Activated T-helper 1 cell treated with anti-CD3 and anti-CD28 coated beads, Interleukin-2, amount 50 U/mL, for 16 hours (primary cell): ENCODE measurements around the gene PARP4.
"Not testable (repeated sequence)": the region's sequence is repeated elsewhere in the genome, so short reads cannot be mapped to it uniquely, and the experiment has no call there.

ENCODE experiments used
- DNase-seq, 2 donors: peaks; one replicate each; pipeline ENCODE4 v3.0.0-alpha.2; 2020; ENCODE audit warnings: low read depth in 1 of 2, low spot score in 1 of 2

Gene PARP4

DNA sequence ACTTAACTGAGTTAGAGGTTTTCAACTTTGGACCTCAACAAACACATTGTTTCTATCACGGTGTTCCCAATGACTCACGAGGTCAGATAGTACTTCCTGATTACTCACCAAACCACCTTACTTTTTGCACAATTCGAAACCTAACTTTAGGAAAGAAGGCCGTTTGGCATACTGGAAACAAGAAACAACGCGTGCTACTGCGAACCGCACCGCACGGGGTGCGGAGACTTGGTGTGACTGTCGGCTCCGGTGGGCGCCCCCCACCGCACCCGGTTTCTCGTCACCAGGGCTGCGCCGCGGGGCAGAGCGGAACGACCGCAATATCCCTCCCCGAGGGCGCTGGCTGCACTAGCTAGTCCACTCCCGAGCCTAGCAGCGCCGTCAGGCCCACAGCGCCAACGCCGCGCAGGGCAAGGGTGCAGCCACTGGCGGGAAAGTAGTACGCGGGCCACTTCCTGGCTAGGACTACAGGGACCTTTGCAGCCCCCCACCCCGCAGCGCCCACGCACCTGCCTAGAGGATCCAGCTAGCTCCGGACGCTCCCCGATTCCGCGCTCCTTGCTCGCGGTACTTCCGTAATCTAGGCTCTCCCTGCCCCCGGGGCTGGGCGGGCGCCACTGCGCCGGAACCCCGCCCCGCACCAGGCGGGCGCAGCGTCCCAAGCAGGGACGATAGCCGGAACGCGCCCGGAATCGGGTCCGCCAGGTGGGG, at the start of gene PARP4:
Gene PARP4, minus strand, starts transcription at position 582 of the 711 bp plus-strand sequence. CDS start 9,002 bp downstream, outside the sequence.
- DNase-seq = peak; percentile 34 to 40

DNA sequence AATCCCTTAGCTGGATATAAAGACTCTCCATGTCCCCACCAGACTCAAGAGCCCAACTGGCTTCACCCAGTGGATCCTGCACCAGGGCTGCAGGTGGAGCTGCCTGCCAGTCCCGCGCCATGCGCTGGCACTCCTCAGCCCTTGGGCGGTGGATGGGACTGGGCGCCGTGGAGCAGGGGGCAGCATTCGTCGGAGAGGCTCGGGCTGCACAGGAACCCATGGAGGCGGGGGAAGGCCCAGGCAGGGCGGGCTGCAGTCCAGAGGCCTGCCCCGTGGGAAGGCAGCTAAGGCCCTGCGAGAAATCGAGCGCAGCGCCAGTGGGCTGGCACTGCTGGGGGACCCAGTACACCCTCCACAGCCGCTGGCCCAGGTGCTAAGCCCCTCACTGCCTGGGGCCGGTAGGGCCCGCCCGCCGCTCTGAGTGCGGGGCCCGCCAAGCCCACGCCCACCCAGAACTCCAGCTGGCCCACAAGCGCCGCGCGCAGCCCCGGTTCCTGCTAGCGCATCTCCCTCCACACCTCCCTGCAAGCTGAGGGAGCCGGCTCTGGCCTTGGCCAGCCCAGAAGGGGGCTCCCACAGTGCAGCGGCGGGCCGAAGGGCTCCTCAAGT, 48.1 kb upstream of the PARP4 start:
- DNase-seq = not testable (repeated sequence)

DNA sequence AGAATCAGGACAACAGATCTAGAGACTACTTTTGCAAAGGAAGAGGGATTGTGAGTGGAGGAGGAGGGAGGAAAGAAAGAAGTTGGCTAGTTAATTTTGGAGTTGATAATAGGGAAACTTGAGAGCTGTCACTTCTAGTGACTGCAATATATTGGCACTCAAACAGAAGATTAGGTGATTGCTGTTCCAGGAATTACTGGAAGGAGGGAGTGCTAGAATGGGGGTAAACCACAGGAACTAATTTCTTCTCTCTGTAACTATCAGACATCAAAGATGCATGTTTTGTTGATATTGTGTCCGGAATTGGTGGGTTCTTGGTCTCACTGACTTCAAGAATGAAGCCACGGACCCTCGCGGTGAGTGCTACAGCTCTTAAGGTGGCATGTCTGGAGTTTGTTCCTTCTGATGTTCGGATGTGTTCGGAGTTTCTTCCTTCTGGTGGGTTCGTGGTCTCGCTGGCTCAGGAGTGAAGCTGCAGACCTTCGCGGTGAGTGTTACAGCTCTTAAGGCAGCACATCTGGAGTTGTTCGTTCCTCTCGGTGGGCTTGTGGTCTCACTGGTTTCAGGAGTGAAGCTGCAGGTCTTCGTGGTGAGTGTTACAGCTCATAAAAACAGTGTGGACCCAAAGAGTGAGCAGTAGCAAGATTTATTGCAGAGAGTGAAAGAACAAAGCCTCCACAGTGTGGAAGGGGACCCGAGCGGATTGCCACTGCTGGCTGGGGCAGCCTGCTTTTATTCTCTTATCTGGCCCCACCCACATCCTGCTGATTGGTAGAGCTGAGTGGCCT, 47.0 kb upstream of the PARP4 start:
- not testable (repeated sequence) for DNase-seq

DNA sequence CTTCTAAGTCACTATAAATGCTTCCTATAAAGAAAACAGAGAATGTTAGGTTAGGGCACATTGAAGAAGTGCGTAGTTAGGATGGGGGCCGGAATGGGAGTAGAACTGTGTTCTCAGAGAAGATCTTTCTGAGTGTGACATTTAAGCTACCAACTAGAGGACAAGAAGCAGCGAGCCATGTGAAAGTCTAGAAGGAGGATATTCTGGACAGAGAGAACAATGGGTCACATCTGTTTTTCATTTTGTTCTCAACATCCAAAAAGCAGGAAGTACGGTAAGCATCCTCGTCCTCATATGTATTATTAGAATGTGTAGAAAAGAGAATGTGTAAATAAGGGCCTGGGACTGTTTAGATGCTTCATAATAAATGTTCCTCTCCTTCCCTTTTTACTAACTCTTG, 44.5 kb upstream of the PARP4 start:
- DNase-seq = no peak

DNA sequence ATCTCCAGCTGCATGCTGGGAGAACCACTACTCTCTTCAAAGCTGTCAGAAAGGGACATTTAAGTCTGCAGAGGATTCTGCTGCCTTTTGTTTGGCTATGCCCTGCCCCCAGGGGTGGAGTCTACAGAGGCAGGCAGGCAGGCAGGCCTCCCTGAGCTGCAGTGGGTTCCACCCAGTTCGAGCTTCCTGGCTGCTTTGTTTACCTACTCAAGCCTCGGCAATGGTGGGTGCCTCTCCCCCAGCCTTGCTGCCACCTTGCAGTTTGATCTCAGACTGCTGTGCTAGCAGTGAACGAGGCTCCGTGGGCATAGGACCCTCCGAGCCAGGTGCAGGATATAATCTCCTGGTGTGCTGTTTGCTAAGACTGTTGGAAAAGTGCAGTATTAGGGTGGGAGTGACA, 41.3 kb upstream of the PARP4 start:
- not testable (repeated sequence) for DNase-seq

DNA sequence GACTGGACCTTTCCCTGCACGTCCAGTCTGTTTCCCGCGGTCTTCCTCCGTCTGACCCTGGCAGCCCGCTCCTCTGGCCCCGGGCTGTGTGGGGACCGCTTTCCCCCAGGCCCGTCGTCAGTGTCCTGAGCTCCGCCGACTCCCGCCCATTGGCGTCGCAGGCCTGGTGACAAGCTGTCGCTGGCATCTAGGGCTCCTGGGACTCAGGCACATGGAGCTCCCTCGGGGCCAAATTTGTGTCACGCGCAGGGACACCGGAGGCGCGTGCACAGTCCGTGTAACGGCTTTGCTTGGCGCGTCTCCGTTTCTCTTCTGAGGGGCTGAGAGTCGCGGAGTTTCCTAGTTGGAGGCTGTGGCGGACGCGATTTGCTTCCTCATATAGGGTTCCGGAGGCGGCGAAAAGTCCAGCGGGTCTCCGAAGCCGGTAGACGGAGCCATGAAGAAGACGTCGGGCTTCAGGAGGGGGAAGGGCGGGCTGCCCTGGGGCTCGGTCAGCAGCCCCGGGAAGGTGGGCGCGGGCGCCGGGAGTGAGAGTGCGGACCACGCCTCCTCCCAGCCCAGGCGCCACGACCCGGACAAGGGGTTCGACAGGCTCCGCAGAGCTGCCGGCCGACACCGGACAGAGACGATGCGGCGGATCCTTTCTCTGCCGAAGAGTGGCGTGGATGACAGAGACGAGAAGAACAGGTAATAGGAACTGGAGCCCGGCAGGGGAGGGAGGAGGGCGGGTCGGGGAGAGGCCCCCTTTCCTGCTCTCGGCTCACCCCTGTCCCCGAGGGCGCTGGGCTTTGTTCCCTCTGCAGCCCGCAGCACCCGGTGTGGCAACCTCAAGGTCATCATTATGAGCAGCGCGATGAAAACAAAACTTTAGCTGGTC, 29.1 kb upstream of the PARP4 start:
- DNase-seq = not testable (repeated sequence)

DNA sequence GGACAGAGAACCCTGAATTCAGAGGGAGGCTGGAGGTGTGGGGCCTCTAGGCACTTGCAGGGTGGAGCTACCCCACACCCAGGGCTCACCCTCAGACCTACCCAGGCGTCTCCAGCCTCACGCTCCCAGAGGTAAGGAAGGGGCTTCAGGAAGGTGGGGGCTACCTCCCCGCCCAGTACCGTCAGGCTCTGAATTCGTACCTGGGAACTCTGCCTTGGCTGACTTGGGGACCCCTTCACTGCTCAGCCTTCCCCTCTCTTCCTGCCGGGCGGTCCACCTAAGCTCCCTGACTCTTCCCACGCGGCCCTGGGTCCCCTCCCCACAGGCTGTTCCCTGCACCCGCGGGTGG, 28.5 kb upstream of the PARP4 start:
- DNase-seq = no peak

DNA sequence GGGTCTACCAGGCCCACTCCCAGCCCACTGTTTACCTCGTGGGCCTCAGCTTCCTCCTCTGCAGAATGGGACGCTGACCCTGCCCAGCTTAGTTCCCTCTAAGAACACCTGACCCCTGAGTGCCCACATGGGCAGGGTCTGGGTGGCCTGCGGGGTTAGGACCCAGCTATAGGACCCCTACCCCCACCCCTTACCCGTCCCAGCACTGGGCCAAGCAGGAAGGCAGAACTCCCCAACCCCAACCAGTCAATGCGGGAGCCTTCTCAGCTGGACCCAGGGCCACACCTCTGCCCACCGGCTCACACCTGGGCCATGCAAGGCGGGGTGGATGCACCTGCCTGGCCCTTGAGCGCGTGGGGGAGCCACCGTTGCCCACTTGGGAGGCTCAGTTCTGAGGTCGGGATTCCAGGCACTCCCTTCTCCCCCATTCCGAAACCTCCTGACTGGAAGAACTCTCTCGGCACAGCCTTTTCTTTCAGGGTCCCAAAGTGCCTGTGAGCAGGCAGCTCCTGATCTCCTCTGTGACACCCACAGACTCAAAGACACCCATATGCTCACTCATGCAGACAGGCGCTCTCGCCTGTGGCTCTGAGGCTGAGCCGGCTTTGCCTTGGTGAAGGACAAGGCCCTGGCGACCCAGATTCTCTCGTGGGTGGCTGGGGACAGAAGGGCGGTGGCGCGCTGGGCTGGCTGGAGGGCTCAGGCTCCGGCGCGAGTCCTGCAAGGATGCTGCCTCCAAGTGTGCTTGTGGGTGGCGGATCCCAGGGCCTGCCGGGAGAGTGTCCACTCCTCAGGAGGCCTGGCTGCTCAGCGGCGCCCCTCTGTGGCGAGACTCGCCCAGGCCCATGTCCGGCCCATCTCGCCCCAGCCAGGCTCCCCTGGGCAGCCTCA, 27.9 kb upstream of the PARP4 start:
- no peak for DNase-seq

DNA sequence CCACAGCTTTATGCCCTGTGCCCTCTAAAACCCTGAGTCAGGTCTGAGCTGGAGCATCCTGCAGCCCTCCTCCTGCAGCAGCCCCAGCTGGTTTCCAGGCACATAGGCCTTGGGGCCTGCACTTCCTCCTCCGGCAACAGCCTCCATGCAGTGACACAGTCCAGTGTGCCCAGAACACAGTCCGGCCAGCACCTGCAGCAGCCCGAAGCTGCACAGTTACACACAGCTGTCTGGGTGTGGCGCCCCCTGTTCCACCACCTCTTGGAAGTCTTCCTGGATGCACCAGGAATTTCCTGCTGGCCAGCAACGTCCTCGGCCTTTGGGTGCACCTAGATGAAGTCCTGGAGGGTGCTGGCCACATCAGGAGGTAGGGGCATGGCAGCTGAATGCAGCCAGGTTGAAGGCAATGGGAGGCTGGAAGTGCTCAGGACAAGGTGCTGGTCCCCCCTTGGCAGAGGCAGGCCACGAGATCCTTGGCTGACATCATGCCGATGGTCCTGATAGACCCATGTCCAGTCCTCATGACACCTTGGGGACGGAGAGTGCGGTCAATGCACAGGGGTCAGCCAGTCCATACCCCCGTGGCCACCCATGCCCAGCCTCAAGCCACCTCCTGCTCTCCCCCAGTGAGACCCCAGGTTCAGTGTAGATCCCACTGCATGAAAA, 27.1 kb upstream of the PARP4 start:
- DNase-seq = no peak

DNA sequence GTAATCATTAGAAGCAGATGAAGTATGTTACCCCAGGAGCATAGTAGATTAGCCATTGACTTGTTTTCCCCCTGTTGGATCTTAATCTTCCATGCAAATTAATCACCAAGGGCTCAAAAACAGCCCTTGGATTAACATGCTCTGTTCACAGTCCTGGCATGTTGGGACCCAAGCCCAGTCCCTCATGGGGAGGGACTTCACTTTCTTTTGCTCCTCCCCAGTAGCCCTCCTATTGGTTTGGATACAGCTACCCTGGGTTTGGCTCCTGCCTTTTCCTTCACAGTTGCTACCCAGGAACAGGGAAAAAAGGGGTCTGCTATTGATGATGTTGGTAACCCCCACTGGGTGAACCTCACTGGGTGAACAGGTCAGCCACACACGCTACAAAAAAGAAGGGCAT, 16.9 kb upstream of the PARP4 start:
- no peak for DNase-seq

DNA sequence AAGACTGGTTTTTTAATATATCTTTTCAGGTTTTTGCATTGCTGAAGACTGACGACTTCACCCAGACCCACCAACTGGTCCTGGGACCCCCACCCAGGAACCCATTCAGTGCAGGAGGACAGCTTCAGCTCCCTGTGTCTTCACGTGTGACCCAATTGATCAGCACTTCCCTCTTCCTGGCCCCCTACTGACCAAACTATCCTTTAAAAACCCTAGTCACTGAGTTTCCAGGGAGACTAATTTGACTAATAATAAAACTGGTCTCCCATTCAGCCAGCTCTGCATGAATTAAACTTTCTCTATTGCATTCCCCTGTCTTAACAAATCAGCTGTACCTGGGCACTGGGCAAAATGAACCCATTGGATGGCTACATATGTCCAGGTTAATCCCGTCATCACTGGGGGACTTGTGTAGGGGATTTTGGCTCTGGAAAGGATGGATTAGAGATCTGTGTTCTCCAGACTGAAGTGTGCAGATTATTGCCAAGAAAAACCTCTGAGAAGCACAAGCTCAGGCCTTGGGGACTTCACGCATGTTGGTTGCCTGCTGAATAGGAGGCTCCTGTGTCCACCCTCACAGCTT, 16.3 kb upstream of the PARP4 start:
- no peak for DNase-seq

DNA sequence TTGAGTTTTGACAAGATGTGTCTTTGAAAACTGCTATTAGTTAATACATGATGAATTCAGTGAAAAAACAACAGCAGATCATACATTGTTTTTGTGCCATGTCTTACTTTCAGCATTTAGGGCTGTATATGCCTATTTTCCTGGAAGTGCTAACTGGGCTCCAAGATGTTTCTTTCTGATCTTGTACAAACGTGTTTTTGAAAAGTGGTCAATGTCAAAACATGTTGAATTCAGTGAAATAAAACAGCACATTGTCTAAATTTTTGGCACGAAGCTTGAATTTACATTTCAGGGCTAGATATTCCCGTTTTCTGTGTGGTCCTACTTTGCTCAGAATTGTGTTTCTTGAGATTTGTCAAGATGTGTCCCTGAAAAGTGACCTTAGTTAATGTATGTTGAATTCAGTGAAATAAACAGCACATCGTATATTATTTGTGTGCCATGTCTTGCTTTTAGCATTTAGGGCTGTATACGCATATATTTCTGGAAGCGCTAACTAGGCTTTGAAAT, 14.7 kb upstream of the PARP4 start:
- no peak for DNase-seq

DNA sequence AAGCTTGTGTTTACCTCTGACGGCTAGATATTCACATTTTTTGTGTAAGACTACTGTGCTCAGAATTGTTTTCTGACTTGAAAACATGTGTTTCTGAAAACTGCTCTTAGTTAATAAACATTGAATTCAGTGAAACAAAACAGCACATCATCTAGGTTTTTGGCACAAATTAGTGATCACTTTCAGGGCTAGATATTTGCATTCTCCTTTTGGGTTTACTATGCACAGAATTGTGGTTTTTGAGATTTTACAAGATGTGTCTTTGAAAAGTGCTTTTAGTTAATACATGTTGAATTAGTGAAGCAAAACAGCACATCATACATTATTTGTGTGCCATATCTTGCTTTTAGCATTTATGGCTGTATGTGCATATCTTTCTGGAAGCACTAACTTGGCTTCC, 8.2 kb upstream of the PARP4 start:
- DNase-seq = no peak

DNA sequence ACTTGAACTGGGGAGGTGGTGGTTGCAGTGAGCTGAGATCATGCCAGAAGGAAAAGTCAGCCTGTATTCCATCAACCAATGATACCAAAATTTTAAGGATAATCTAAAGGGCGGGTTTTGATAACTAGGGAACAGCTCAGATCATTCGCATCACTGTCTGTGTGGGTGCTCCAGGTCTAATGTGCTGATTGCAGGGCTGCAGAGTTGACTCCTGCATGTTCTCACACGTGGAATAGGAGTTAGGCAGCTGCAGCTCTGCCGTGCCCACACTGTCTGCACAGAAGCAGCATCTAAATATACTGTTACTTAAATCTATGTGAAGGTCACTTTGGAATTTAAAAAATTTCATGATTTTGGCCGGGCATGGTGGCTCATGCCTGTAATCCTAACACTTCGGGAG, 4.3 kb upstream of the PARP4 start:
- DNase-seq = no peak

DNA sequence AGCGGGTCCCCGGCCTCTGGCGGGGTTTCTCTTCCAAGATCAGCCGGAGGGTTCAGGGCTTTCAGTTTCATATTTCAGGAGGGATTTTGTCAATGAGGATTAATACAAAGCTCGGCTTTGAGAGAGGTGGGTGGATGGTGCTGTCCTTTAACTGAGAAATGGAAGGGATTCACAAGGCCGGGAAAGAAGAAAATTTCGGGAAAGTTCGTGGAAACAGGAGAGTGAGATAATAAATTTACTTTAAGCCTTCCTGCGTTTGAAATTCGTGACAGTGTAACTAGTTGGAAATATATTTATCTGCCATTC, 283 bp upstream of the PARP4 start:
- no peak for DNase-seq

DNA sequence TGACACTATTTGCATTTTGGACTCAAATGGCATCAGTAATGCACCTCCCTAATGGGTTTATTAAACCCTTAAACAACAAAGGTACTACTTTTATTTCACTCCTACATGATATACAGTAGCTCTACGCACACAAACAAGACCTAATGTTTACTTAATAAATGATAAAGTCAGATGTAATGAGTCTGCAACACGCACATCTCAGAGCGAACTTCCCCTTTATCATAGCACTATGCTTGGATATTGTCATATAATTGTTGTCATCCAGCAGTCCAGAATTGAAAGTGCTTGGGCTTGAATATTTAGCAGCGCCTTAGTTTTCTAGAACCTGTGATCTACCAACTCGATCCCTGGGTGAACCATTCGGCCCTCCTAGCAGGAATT, 772 bp downstream of the PARP4 start:
- no peak for DNase-seq

DNA sequence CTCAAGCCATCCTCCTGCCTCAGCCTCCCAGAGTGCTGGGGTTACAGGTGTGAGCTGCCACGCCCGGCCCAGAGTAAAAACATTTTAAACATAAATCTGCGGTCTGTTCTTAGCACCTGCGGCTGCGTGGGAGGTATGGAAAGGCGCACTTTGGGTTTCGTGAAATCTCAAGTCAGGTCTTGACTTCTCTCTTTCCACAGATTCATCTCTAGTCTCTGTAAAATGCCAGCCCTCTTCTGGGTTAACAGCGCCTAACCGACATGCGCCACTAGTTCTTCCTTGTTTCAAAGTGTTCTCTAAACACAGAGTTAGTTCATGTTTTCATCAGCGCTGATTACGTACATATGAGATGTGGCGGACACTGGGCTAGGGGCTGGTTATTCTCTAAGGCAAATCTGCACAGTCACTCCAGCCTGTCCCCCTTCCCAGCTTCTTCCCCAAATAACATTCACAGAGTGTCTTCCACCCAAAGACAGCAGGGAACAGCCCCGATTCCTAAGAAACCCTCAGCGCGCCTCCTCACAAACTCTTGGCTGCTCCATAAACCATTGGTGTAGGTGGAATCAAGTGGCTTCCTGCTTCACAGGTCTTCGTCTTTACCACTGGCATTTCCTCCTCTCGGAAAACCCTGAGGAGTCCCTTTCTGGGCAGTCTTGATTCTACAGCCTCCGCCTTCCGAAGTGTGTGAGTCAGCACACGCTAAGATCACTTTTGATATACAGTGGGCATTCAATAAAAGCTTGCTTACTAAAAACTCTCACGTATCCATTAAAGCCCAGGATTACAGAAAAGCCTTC, 1.4 kb downstream of the PARP4 start:
- DNase-seq = peak in 1 of 2 donors; percentile 38

DNA sequence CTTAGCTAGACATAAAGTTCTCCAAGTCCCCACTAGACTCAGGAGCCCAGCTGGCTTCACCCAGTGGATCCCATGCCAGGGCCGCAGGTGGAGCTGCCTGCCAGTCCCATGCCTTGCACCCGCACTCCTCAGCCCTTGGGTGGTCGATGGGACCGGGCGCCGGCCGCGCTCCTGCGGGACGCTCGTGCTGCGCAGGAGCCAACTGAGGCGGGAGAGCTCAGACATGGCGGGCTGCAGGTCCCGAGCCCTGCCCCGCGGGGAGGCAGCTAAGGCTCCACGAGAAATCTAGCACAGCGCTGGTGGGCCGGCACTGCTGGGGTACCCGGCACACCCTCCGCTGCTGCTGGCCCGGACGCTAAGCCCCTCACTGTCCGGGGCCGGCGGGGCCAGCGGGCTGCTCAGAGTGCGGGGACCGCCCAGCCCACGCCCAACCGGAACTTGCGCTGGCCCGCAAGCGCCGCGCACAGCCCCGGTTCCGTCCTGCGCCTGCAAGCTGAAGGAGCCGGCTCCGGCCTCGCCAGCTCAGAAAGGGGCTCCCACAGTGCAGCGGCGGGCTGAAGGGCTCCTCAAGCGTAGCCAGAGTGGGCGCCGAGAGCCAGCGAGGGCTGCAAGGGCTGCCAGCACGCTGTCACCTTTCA, 5.8 kb downstream of the PARP4 start:
- DNase-seq = no peak
